HEK293 (cell line): ENCODE results near the gene OLFM3.

Experiments
- CTCF ChIA-PET: fragments of 350-600 bp; formaldehyde crosslinking; extraction: SDS; loops from one replicate; lab custom pipeline; 2021; ENCODE audit warnings: antibody characterized with exemption; lab: Yijun Ruan, JAX
- POLR2A ChIA-PET: fragments of 300-600 bp; formaldehyde crosslinking; extraction: SDS; loops from one replicate; lab custom pipeline; 2020; ENCODE audit warnings: antibody characterized with exemption, inconsistent platforms; lab: Yijun Ruan, JAX
- H3K27ac ChIP-seq: fragments of 200-500 bp; sonication (Bioruptor generic); 2 replicates; pipeline ENCODE4 v1.5.1; 2014; ENCODE audit warnings: low read depth, low read length, control low read depth, inconsistent platforms; ENCODE audit errors: extremely low read depth
- H3K36me3 ChIP-seq, 2 experiments: fragments of 200-500 bp in 1 of 2; sonication (Bioruptor generic) in 1 of 2; 1 replicate in 1 of 2; 2 replicates in 1 of 2; pipeline ENCODE4 v1.5.1; 2014 to 2017; ENCODE audit warnings: inconsistent platforms in 2 of 2, low read length in 2 of 2; ENCODE audit not compliant: control insufficient read depth in 2 of 2, insufficient read depth in 1 of 2
- H3K4me1 ChIP-seq: fragments of 200-500 bp; sonication (Bioruptor generic); 2 replicates; pipeline ENCODE4 v1.5.1; 2014; ENCODE audit warnings: mild to moderate bottlenecking, low read length, inconsistent platforms; ENCODE audit not compliant: control insufficient read depth, insufficient read depth
- H3K4me3 ChIP-seq: 2 replicates; pipeline ENCODE4 v1.5.1; 2011; ENCODE audit warnings: low read depth, mild to moderate bottlenecking, control low read depth, low read length, moderate library complexity
- H3K9me3 ChIP-seq: fragments of 200-500 bp; sonication (Bioruptor generic); 2 replicates; pipeline ENCODE4 v1.5.1; 2014; ENCODE audit warnings: low read depth, low read length, inconsistent platforms; ENCODE audit not compliant: control insufficient read depth, insufficient read depth
- BCL11B ChIP-seq: fragments of 450-650 bp; formaldehyde crosslinking; IDR thresholded peaks from 2 replicates; pipeline ENCODE4 v1.5.1; 2016; ENCODE audit warnings: low read depth, missing biosample characterization, missing genetic modification characterization
- GLI2 ChIP-seq: fragments of 450-650 bp; formaldehyde crosslinking; IDR thresholded peaks from 2 replicates; pipeline ENCODE4; 2017; ENCODE audit warnings: missing biosample characterization, missing genetic modification characterization, low read depth, borderline replicate concordance
- GLIS2 ChIP-seq: fragments of 450-650 bp; formaldehyde crosslinking; IDR thresholded peaks from 2 replicates; pipeline ENCODE4 v1.5.1; 2016; ENCODE audit warnings: missing biosample characterization, missing genetic modification characterization
- HOXA7 ChIP-seq: sonication (generic); formaldehyde crosslinking; IDR thresholded peaks from 2 replicates; pipeline ENCODE4 v1.8.1; 2022; ENCODE audit warnings: missing genetic modification reagents, borderline replicate concordance
- MYNN ChIP-seq: fragments of 450-650 bp; formaldehyde crosslinking; IDR thresholded peaks from 2 replicates; pipeline ENCODE4 v1.5.1; 2016; ENCODE audit warnings: missing biosample characterization, missing genetic modification characterization, borderline replicate concordance
- TCF7L2 ChIP-seq: IDR thresholded peaks from 2 replicates; pipeline ENCODE4 v1.6.1; 2011; ENCODE audit warnings: low read depth, mild to moderate bottlenecking, inconsistent platforms, low read length, moderate library complexity, borderline replicate concordance
- TRIM28 ChIP-seq: IDR thresholded peaks from 2 replicates; pipeline ENCODE4 v1.6.1; 2011; ENCODE audit warnings: low read length, control low read depth, borderline replicate concordance
- ZBTB20 ChIP-seq: fragments of 450-650 bp; formaldehyde crosslinking; IDR thresholded peaks from 2 replicates; pipeline ENCODE4 v1.5.1; 2016; ENCODE audit warnings: missing biosample characterization, missing genetic modification characterization
- ZNF10 ChIP-seq: fragments of 450-650 bp; formaldehyde crosslinking; IDR thresholded peaks from 2 replicates; pipeline ENCODE4 v1.5.1; 2017; ENCODE audit warnings: missing biosample characterization, missing genetic modification characterization
- ZNF140 ChIP-seq: fragments of 450-650 bp; formaldehyde crosslinking; IDR thresholded peaks from 2 replicates; pipeline ENCODE4 v1.5.1; 2016; ENCODE audit warnings: missing biosample characterization, missing genetic modification characterization
- ZNF157 ChIP-seq: fragments of 450-650 bp; formaldehyde crosslinking; IDR thresholded peaks from 2 replicates; pipeline ENCODE4 v1.5.1; 2016; ENCODE audit warnings: missing biosample characterization, missing genetic modification characterization
- ZNF214 ChIP-seq: fragments of 450-650 bp; formaldehyde crosslinking; IDR thresholded peaks from 2 replicates; pipeline ENCODE4 v1.5.1; 2017; ENCODE audit warnings: missing biosample characterization, mild to moderate bottlenecking, missing genetic modification characterization, borderline replicate concordance
- ZNF394 ChIP-seq: fragments of 450-650 bp; formaldehyde crosslinking; IDR thresholded peaks from 2 replicates; pipeline ENCODE4 v1.5.1; 2016; ENCODE audit warnings: missing biosample characterization, missing genetic modification characterization, mild to moderate bottlenecking, moderate library complexity, borderline replicate concordance
- ZNF488 ChIP-seq: fragments of 450-650 bp; formaldehyde crosslinking; IDR thresholded peaks from 2 replicates; pipeline ENCODE4 v1.5.1; 2016; ENCODE audit warnings: missing biosample characterization, missing genetic modification characterization
- ZNF514 ChIP-seq: fragments of 450-650 bp; formaldehyde crosslinking; IDR thresholded peaks from 2 replicates; pipeline ENCODE4 v1.5.1; 2016; ENCODE audit warnings: missing biosample characterization, missing genetic modification characterization
- ZNF530 ChIP-seq: fragments of 450-650 bp; formaldehyde crosslinking; IDR thresholded peaks from 2 replicates; pipeline ENCODE4 v1.5.1; 2016; ENCODE audit warnings: low read depth, missing biosample characterization, missing genetic modification characterization
- ZNF600 ChIP-seq: fragments of 450-650 bp; formaldehyde crosslinking; IDR thresholded peaks from 2 replicates; pipeline ENCODE4 v1.5.1; 2016; ENCODE audit warnings: missing biosample characterization, missing genetic modification characterization
- ZNF626 ChIP-seq: fragments of 450-650 bp; sonication (Bioruptor Pico); formaldehyde crosslinking; IDR thresholded peaks from 2 replicates; pipeline ENCODE4 v1.5.1; 2018; ENCODE audit warnings: missing biosample characterization, missing genetic modification characterization, inconsistent platforms
- ZNF639 ChIP-seq: fragments of 450-650 bp; formaldehyde crosslinking; IDR thresholded peaks from 2 replicates; pipeline ENCODE4 v1.5.1; 2016; ENCODE audit warnings: missing biosample characterization, missing genetic modification characterization
- ZNF664 ChIP-seq: fragments of 450-650 bp; formaldehyde crosslinking; IDR thresholded peaks from 2 replicates; pipeline ENCODE4 v1.5.1; 2016; ENCODE audit warnings: missing biosample characterization, missing genetic modification characterization
- ZNF701 ChIP-seq: fragments of 450-650 bp; formaldehyde crosslinking; IDR thresholded peaks from 2 replicates; pipeline ENCODE4 v1.5.1; 2016; ENCODE audit warnings: missing biosample characterization, missing genetic modification characterization
- ZNF785 ChIP-seq: fragments of 450-650 bp; formaldehyde crosslinking; IDR thresholded peaks from 2 replicates; pipeline ENCODE4 v1.5.1; 2016; ENCODE audit warnings: missing biosample characterization, missing genetic modification characterization
- ZSCAN4 ChIP-seq: fragments of 450-650 bp; formaldehyde crosslinking; IDR thresholded peaks from 2 replicates; pipeline ENCODE4 v1.5.1; 2017; ENCODE audit warnings: missing biosample characterization, missing genetic modification characterization
- ZXDB ChIP-seq: fragments of 450-650 bp; formaldehyde crosslinking; IDR thresholded peaks from 2 replicates; pipeline ENCODE4 v1.5.1; 2016; ENCODE audit warnings: missing biosample characterization, missing genetic modification characterization
- TF ChIP-seq, protein P1 (sequence below): fragments of 450-650 bp; formaldehyde crosslinking; IDR thresholded peaks from 2 replicates; pipeline ENCODE4 v1.5.1; 2016; ENCODE audit warnings: missing biosample characterization, missing genetic modification characterization

The OLFM3 gene

DNA sequence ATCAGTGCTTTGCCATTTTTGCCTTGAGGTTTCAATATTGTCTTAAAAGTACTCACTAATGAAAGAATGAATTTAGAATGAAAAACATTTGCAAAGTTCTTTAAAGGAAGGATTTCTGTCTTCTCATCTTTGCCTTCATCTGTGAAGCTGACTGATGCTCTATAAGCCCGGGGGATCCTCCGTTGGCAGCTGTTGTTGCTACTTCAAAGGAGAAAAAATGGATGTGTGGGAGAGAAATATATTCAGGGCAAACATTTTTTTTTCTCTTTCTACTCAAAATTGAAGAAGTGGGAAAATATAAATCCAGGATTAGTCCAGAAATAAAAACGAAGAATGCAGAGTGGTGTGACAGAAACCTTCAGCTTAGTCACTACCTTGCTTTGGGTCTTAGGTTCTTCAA, 142.5 kb downstream of the OLFM3 start (continued):
- TF ChIP-seq ZBTB20 (no peak), TRIM28 (no peak), ZNF530 (tag by site-specific recombination) (no peak), MYNN (tag by site-specific recombination) (no peak), ZNF394 (tag by site-specific recombination) (no peak)

DNA sequence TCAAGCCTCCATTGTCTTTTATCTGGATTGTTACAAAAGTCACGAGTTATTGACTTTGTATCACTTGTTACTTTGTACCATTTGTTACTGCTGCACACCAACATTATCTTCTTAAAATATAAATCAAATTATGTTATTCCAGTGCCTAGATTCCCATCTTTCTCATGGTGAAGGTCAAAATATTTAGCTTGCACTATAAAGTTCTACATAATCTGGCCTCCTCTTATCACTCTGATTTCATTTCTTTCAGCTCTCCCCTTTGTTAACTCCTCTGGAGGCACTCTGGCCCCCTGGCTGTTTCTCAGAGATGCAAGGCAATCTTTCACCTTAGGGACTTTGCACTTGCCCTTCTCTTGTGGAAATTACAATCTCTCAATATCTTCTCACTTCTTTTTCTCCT, 143.8 kb downstream of the OLFM3 start:
- no peak overlapping the region for H3K27ac ChIP-seq
- H3K36me3 ChIP-seq: no peaks in the 10 kb centered on the region
- POLR2A ChIA-PET: no interaction called here
- H3K4me3 ChIP-seq: no peak overlapping the region
- H3K9me3 ChIP-seq: no peaks in the 10 kb centered on the region
- no peak for TF ChIP-seq ZXDB
- TF ChIP-seq TCF7L2: no peak
- TF ChIP-seq GLI2 (tag by site-specific recombination): no peak
- TF ChIP-seq BCL11B (tag by site-specific recombination): no peak
- TF ChIP-seq, all 188 proteins: peak for 0
- CTCF ChIA-PET: no interaction called here
- no peaks in the 10 kb centered on the region for H3K4me1 ChIP-seq

DNA sequence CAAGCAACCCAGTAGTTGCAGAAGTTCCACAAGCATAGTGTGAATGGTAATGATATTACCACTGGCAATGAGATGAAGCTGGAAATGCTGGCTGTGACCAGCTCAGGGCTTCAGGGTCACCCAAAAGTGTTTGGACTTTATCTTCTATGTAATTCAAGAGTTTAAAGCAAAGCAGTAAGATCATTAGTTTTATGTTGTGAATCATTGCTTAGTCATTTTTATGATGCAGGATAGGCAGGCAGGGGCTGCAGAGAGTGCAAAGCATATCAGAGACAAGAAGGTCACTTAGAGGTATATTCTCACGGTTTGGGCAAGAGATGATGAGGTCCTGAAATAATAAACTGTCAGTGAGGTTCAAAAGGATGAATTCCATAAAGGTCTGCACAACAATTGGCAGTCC, 147.4 kb downstream of the OLFM3 start:
- no peak for TF ChIP-seq ZNF664 (tag by site-specific recombination)
- no peak for TF ChIP-seq ZNF639 (tag by site-specific recombination)
- no peak for TF ChIP-seq ZNF394 (tag by site-specific recombination)
- TF ChIP-seq ZSCAN4: no peak
- TF ChIP-seq ZNF10 (tag by site-specific recombination): no peak
- no peak for TF ChIP-seq ZNF157 (tag by site-specific recombination)
- no peak for TF ChIP-seq ZNF514
- TF ChIP-seq ZNF785 (tag by site-specific recombination): no peak
- TF ChIP-seq ZNF701 (tag by site-specific recombination): no peak
- TF ChIP-seq, protein P1, sequence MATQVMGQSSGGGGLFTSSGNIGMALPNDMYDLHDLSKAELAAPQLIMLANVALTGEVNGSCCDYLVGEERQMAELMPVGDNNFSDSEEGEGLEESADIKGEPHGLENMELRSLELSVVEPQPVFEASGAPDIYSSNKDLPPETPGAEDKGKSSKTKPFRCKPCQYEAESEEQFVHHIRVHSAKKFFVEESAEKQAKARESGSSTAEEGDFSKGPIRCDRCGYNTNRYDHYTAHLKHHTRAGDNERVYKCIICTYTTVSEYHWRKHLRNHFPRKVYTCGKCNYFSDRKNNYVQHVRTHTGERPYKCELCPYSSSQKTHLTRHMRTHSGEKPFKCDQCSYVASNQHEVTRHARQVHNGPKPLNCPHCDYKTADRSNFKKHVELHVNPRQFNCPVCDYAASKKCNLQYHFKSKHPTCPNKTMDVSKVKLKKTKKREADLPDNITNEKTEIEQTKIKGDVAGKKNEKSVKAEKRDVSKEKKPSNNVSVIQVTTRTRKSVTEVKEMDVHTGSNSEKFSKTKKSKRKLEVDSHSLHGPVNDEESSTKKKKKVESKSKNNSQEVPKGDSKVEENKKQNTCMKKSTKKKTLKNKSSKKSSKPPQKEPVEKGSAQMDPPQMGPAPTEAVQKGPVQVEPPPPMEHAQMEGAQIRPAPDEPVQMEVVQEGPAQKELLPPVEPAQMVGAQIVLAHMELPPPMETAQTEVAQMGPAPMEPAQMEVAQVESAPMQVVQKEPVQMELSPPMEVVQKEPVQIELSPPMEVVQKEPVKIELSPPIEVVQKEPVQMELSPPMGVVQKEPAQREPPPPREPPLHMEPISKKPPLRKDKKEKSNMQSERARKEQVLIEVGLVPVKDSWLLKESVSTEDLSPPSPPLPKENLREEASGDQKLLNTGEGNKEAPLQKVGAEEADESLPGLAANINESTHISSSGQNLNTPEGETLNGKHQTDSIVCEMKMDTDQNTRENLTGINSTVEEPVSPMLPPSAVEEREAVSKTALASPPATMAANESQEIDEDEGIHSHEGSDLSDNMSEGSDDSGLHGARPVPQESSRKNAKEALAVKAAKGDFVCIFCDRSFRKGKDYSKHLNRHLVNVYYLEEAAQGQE (tag by site-specific recombination): no peak
- TF ChIP-seq ZNF600 (tag by site-specific recombination): no peak
- TF ChIP-seq ZNF140 (tag by site-specific recombination): no peak
- no peak for TF ChIP-seq ZNF626 (tag by site-specific recombination)
- TF ChIP-seq HOXA7 (CRISPR knock-in tag): no peak
- no peak for TF ChIP-seq ZNF488 (tag by site-specific recombination)
- no peak for TF ChIP-seq ZNF214 (tag by site-specific recombination)
- no peak for TF ChIP-seq GLIS2
- Histone ChIP-seq H3K9me3 (no peaks in the 10 kb centered on the region), H3K4me1 (no peaks in the 10 kb centered on the region), H3K36me3 (no peaks in the 10 kb centered on the region), H3K4me3 (no peak overlapping the region), H3K27ac (no peak overlapping the region)
- CTCF ChIA-PET: no interaction called here
- POLR2A ChIA-PET: no interaction called here
